ENCODE data around the gene EPHB2.
A peak's percentile ranks its signal among the peaks of the same experiment; 100 is the strongest.
"Not testable (repeated sequence)": the region's sequence is repeated elsewhere in the genome, so short reads cannot be mapped to it uniquely, and the experiment has no call there.

The EPHB2 gene

DNA sequence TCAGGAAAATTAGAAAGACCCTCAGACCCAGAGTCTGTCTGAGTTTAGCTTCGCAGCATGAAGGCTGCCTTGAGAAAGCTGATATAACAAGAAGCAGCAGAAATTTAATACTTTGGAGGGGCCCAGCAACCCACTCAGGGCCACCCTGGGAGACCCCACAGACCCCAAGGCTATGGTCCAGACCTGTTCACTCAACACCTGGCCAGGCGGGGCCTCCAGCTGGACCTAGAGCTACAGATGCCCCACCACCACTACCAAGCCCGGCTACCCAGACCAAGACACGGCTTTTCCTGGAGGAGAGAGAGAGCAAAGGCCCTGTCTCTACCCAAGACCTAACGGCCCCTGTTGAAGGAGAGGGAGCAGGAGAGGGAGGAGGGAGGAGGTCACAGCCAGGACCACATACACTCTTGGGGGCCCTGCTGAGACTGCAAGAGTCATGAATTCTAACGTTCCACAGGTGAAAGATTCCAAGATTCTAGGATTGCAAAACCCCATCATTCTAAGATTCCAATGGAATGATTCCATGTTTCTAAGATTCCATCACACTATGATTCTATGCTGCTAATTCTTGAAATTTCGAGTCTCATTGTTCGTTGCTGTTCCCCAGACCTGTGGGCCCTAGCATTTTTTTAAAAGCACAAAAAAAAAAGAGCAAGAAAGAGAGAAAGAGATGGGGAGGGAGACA lies 208.8 kb downstream of the EPHB2 start:
- DNase-seq = no peak

DNA sequence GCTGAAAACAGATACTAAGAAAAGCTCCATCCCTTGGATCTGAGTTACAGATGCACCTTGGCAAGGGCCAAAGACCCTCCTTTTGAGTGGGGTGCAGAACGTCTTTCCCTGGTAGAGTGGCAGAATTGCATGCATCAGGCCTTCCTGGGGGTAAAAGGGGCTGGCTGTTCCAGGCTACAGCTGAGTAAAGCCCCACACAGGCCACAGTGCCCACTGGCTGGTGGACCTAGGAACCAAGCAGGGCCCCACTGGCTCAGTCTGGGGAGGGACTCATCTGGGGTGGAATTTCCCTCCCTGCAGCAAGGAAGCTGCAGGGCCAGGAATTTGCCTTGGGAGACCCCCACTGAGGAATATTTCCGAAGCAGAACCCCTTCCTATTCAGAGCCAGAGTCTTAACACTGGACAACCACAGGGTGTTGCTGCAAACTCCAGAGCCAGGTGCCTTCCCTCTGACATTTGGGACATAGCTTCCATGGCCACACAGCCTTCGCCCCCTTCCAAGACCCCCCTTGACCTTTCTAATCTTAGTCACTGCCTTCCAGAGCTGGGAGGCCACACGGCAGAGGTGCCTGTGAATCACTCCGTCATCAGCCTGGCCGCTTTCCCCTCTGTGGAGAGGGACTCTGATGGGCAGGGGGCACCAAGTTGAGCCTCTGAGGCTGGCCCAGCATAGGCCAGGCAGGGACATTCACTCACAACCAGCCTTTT lies 209.5 kb downstream of the EPHB2 start:
- no peak for DNase-seq

DNA sequence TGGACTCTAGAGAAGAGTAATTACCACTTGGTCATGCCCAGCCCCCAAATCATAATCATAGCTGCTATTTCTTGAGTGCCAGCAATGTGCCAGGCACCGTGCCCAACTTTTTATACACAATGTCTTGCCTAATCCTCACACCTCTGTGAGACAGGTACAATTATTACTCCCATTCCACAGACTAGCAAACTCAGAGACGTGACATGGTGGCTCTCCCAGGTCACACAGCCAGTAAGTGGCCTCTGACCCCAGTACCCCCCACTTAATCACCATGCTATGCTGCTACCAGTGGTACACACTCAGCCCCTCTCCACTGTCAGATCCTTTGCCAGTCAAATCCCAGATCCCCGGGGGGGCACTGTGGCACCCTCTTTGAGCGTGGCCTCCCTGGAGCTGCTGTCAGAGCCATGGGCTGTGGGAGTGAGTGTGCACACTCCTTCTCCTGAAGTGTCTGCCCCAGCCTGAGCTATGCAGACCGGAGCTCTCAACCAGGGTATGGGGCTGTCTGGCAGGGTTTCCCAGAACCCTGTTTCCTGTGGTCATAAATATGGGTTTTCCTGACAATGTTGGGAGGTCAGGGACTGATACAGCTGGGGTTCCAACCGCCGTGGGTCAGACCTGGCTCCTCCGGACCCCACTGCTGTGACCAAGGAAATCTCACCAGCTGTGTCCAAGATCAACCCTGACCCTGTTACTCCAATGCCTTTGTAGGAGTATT lies 210.3 kb downstream of the EPHB2 start:
- DNase-seq = no peak

DNA sequence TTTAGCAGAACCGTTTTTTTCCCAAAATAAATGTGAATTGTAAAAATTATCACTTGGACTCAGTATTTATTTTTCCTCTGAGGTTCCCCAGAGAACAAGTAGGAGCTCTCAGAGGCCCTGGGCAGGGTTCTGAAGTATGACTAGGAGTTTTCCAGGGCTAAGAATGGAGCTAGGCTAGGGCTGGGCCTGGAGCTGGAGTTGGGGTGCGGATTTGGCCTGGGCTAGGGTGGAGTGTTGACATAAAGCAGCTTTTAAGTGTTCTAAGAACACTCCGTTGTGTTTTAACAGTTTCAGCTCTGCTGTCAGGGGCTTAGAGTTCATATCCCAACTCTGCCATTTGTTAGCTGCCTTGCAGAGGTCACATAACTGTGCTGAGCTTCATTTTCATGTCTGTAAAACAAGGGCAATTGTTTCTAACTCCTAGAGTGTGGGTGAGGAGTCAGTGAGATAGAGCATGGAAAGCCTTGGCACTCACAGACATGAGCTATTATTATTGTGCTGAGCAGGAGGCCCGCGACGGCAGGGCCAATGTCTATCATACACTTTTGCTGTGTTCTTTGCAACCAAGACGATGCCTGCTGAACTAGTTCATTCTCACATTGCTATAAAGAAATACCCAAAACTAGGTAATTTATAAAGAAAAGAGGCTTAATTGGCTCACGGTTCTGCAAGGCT lies 210.9 kb downstream of the EPHB2 start:
- no peak for DNase-seq

DNA sequence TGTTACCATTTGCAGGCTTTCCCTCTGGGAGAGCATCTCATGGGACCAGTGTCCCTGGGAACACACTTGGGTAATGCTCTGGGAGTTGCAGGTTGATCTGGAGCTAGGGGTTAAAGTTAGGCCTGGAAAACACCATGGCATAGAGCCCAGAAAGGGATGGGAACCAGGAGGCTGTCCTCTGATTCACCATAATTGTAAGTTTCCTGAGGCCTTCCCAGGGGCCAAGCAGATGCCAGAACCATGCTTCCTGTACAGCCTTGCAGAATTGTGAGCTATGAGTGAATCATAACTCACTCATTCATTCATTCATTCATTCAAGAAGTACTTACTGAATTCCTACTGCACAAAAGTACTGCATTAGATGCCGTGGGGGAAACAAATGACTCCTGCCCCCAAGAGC lies 212.0 kb downstream of the EPHB2 start:
- no peak for DNase-seq

DNA sequence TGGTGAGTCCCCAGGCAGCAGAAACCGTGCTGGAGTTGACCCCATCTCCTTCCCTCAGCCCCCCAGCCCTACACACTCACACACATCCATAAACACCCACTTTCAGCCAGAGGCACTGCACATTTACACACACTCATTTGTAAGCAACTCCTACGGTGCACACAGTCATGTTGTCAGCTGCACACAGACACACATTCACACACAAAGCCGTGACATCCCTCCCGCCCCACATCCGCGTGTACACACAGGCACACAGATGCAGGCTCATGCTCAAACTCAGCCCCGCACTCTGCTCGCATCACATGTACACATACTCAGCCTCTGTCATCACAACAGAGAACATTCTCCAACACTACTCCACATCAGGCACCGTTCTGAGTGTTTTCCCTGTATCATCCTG lies 214.5 kb downstream of the EPHB2 start:
- no peak for DNase-seq

DNA sequence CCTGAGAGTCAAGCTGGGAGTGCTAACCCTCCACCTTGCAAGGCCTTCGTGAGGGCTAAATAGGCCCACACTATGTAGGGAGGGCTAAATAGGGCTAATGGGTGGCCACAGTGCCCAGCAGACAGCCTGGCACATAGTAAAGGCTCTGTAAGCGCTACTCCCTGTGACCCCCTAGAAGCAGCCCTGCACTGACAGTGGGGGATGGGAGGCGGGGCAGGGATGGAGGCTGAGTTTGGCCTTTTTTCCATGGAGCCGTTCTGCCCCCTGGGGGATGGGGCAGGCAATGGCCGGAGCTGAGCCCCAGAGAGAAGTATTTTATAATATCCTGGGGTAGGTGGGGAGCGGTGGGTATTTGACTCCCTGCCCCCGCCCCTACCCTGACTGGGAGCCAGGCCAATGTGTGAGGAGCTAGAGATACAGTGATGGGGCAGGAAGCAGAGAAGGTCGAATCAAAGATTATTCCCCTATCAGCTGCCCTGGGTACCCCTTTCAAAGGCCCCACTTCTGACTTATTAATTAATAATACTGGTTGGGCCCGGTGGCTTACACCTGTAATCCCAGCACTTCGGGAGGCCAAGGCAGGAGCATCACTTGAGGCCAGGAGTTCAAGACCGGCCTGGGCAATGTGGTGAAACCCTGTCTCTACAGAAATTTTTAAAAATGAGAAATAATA lies 219.7 kb downstream of the EPHB2 start:
- peak; percentile 3 to 40 for DNase-seq

DNA sequence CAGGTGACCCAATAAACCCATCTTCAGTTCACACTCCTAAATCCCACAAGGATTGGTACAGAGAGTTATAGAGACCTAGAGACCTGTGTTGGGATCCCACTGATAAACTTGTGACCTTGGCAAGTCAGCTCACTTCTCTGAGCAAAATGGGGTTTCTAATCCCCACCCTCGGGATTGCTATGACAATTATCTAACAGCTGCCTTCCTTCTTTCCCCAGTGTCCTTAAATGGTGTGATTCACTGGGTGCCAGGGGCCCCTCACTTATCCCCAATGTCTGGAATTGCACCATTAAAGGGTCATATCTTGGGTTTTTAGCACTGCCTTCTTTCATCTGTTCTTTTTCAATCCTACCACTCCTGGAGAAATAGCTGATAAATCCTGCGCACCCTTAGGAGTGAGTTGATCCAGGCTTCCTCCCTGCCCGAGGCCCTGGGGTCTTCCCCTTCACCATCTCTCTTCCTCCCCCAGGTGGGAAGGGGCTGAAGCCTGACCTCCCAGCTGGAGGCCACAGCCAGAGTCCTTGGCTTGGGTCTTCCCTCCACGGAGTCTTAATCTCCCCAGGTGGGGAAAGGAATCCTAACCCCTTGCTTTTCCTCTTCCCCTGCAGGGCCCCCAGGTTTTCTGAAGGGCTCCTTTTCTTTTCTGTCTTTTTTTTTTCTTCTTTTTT lies 222.3 kb downstream of the EPHB2 start:
- no peak for DNase-seq

DNA sequence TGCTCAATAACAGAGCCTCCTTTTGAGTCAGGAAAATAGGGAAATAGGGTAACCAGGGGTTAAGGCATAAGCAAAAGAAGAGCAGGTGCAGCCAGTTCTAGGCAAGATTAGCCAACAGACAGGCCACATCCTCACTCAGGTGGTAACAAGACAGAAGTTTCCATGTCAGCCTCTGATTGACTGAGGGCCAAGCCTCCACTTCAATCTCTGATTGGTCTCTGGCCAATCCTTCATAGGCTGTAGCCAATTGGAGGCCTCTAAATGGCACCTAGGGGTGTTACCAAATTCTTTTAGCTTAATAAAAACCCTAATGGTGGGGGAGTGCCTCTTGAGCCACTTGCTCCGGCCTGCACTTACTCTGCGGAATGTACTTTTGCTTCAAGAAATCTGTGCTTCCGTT lies 224.8 kb downstream of the EPHB2 start:
- no peak for DNase-seq

DNA sequence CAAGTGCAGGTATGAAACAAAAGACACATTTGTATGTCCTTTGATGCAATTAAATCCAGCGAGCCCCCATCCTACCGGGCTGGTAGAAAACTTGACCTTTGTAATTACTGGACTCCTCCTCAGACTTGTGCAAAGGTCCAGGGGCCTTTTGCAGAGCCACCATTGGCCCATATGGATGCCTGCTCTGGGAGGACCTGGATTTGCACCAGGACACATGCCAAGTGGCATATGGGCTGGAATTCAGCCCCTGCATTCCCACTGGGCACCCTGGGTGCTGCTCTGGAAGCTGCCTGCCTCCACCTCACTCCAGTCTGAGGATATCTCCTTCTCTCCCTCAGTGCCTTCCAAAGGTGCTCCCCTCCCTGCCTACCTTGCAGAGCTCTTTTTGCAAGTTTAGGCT lies 226.0 kb downstream of the EPHB2 start:
- DNase-seq = no peak

DNA sequence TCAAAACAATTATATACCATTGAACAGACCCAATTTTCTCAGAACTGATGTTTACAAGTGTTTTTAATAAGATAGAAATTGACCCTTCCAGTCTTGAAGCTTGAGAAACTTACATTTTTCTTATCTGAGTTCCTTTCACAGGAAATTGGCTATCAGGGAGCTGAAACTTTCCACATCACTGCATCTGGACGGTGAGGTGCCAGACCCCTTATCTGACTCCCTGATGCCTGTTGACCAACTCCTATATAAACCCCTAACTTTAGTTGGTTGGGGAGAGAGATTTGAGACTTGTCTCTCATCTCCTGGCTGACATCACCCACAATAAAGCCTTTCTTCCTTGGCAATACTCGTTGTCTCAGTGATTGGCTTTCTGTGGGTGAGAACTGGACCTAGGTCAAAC lies 230.6 kb downstream of the EPHB2 start:
- DNase-seq = no peak

DNA sequence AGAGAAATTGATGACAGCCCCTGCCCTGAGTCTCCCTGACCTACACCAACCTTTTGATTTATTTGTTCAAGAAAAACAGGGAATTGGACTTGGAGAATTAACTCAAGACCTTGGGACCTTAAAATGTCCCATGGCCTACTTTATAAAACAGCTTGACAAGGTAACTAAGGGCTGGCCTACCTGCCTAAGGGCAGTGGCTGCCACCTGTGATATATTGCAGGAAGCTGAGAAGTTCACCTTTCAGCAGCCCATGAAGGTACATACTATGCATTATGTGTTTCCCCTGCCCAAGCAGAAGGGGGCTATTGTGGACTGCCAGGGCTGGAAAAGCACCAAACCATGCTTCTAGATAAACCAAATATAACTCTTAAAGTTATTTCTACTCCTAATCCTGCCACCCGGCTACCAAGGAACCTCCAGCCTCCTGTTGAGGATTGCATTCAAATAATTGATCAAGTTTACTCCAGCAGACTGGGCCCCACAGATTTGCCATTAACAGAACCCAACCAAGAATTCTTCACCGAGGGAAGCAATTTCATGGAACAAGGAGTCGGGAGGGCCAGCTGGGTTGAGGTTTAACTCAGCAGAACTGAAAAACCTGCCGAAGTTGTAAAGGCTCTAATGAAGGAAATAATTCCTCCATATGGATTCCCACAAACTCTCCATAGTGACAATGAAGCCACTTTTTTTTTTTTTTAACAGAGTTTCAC lies 233.9 kb downstream of the EPHB2 start:
- no peak for DNase-seq

DNA sequence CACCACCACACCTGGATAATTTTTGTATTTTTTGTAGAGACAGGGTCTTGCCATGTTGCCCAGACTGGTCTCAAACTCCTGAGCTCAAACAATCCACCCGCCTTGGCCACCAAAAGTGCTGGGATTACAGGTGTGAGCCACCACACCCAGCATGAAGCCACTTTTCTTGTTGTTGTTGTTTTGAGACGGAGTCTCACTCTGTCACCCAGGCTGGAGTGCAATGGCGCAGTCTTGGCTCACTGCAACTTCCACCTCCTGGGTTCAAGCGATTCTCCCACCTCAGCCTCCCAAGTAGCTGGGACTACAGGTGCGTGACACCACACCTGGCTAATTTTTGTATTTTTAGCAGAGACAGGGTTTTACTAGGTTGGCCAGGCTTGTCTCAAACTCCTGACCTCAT lies 234.5 kb downstream of the EPHB2 start:
- not testable (repeated sequence) for DNase-seq

DNA sequence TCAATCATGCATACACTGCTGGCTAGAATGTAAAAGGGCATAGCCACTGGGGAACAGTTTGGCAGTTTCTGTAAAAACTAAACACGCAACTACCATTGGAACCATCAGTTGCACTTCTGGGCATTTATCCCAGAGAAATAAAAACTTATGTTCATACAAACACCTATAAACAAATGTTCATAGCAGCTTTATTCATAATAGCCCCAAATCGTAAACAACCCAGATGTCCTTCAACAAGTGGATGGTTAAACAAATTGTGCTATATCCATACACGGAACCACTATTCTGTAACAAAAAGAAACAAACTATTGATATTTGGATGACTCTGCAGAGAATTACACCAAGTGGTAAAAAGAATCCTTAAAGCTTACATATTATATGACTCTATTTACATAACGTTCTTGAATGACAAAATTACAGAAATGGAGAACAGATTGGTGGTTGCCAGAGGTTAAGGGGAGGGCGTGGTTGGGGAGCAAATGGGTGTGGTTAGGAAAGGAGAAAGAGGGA lies 239.2 kb downstream of the EPHB2 start:
- DNase-seq = no peak

DNA sequence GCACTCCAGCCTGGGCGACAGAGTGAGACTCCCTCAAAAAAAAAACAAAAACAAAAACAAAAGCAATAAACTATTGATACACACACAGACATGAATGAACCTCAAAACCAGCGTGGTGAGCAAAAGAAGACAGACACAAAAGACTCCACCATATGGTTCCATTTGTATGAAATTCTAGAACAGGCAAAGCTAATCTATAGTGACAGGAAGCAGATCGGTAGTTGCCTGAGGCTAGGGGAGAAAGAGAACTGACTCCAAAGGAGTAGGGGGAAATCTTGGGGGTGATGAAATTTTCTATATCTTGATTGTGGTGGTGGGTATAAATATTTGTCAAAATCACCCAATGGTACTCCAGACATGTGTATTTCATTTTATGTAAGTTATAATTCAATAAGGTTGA lies 241.2 kb downstream of the EPHB2 start:
- no peak for DNase-seq

DNA sequence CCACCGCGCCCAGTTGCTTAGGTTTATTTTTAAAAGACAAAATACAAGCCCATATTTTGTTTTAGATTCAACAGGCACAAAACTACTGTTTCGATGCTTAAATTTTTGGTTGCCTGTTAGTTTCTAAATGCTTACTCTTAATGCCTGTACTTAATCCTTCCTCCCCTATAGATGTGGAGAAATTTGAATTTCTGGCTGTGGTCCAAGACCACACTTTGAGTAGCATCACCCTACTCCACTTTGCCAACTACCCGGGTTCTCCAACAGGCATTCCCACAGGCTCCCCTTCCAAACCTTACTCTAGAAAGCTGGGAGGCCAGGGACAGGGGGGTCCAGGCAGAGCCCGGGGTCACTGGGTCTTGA lies 242.0 kb downstream of the EPHB2 start:
- DNase-seq = no peak

DNA sequence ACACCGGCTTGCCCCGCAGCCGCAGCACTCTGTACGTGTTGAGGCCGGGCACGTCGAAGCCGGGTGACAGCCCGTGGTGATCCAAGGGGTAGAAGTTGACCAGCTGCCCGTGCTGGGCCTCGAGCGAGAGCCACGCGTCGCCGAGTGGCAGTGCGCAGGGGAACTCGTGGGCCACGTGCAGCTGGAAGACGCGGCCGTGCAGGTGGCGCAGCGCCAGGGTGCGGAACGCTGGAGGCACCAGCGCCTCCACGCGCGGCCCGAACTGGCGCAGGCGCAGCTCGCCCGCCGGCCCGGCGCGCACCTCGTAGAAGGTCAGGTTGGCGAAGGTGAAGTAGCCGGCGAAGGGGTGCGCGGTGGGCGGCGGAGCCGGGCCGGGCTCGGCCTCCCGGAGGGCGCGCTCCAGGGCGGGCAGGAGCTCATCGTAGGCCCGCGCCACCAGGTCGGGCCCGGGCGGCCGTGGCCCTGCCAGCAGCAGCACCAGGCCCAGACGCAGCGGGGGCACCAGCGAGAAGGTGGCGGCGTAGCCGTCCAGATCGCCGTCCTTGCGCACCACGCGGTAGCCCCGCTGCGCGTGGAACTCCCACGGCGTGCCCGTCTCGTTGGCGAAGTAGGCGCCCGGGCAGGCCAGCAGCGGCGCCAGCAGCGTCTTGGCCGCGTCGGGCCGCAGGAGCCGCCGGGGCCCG lies 242.6 kb downstream of the EPHB2 start:
- no peak for DNase-seq

DNA sequence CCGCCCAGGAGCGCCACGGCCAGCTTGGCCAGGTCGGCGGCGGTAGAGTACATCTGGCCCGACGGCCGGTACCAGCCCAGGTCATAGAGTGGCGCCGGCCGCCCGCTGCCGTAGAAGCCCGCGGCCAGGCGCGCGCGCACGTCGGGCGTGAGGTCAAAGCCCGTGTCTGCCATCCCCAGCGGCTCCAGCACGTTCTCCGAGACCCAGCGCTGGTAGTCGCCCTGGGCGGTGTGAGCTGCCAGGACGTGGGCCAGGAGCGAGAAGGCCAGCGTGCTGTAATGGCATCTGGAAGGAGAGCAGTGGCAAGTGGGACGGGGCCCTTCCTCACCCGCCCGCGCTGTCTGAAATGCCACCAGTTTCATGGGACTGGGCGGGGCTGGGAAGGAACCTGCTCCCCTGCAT lies 243.1 kb downstream of the EPHB2 start:
- DNase-seq = no peak

DNA sequence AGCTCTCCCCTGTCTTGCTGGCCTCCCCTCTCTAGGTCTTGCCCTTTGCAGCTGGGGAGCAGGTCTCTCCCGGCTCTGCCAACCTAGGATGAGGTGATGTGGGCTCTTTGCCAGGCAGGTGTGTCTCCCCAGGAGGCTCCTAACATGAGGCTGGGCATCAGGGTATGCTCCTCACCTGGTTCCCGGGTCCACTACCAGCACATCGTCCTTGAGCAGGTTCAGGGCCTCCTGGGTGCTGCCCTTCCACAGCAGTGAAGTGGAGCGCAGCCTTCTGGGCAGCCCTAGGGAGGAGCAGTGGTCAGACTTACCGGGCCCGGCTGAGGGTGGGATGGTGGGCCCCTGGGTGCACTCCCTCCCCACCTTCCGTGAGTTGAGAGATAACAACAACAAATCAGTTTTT lies 244.5 kb downstream of the EPHB2 start:
- DNase-seq = no peak

DNA sequence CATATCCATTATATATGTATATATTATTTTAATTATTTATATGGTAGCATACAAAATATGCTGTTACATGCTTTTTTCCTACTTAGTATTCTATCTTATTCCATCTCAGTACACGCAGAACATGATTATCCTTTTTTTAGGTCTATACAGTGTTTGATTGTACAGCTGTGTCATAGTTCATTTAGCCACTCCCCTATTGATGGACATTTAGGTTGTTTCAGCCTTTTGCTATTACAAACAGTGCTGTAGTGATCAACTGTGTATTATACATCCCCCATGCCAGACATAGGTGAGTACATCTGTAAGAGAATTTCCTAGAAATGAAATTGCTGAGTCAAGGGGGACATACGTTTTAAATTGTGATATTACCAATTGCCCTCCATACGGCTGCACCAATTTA lies 246.4 kb downstream of the EPHB2 start:
- no peak for DNase-seq

DNA sequence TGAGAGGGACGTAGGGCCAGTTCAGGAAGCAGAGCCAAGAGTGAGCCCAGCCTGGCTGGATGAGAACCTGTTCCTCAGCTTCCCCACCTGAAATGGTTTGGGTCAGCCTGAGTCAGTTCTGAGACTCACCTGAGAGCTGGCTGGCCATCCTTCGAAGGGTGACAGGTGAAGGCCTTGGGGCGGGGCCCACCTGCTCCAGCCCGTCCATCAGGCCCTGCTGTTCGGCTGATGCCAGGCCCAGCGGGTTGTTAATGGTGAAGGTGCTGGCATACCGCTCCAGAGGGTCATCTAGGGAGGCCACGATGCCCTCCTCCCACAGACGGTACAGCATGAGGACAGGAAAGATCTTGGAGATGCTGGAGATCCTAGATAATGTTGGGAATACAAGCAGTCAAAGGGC lies 247.9 kb downstream of the EPHB2 start:
- no peak for DNase-seq
